GM10266 (cell line): Measurements from ENCODE around the gene CIDEA.

Experiments
- DNase-seq: peaks from one replicate; pipeline ENCODE4 v3.0.0; 2012; ENCODE audit errors: extremely low spot score
- TF ChIP-seq, protein P1 (sequence below): IDR thresholded peaks from 2 replicates; pipeline ENCODE4 v1.5.1; 2012; ENCODE audit warnings: mild to moderate bottlenecking, low read depth; ENCODE audit not compliant: control insufficient read depth, insufficient read depth; ENCODE audit errors: missing control alignments

CIDEA gene

DNA sequence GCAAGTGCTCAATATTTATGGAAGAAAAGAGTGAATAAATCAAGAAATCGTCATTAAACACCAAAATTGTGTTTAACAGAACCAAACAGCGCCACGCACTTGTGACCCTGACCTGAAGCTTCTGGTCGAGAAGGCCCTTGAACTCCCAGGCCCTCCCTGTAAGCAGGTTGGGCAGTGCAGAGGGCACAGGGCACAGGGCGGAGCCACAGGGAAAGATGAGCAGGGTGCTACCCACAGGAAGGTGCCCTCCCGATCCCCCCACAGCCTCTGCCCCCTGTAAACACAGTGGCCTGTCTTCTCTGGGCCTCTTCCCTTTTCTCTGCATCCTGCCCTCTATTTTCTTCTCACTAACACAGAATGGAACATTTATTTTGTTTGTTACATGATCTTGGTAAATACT is 37.0 kb downstream of the CIDEA start:
- TF ChIP-seq, protein P1, sequence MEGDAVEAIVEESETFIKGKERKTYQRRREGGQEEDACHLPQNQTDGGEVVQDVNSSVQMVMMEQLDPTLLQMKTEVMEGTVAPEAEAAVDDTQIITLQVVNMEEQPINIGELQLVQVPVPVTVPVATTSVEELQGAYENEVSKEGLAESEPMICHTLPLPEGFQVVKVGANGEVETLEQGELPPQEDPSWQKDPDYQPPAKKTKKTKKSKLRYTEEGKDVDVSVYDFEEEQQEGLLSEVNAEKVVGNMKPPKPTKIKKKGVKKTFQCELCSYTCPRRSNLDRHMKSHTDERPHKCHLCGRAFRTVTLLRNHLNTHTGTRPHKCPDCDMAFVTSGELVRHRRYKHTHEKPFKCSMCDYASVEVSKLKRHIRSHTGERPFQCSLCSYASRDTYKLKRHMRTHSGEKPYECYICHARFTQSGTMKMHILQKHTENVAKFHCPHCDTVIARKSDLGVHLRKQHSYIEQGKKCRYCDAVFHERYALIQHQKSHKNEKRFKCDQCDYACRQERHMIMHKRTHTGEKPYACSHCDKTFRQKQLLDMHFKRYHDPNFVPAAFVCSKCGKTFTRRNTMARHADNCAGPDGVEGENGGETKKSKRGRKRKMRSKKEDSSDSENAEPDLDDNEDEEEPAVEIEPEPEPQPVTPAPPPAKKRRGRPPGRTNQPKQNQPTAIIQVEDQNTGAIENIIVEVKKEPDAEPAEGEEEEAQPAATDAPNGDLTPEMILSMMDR: no peak
- DNase-seq: no peak

DNA sequence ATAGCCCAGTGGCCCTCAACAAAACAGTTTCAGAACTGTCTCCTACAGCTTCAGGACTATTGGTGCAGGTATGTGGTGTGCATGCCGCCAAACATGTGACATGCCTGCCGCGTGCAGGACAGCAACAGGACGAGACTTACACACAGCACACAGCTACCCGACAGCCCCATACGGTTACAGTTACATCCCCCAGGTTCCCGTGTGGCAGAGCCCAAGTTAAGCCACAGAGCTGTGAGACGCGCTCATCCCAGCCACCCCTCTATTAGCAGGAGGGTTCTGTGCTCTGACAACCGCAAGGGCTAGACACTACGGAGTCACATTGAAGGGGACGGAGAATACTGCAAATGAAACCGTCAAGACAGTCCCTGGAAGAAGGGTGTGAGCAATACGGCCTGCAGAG is 37.5 kb downstream of the CIDEA start:
- TF ChIP-seq, protein P1: no peak
- DNase-seq: no peak

DNA sequence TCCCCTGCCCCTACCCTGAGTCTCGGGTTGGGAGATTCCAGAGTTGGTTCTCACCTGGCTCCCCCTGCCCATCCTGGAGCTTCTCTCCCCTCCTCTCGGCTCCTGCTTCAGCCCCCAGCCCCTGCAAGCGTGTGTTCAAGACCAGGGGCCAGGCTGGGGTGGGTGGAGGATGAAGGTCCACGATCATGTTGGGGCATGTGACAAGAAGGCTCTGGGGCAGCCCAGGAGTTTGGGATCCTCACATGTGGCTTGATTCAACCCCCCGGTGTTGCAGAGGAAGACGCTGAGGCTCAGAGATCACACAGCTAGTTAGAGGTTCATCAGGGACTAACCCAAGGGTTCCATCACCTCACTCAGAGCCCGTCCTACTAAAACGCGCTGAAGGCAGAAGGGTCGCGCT is 39.7 kb downstream of the CIDEA start:
- TF ChIP-seq, protein P1: no peak
- no peak for DNase-seq

DNA sequence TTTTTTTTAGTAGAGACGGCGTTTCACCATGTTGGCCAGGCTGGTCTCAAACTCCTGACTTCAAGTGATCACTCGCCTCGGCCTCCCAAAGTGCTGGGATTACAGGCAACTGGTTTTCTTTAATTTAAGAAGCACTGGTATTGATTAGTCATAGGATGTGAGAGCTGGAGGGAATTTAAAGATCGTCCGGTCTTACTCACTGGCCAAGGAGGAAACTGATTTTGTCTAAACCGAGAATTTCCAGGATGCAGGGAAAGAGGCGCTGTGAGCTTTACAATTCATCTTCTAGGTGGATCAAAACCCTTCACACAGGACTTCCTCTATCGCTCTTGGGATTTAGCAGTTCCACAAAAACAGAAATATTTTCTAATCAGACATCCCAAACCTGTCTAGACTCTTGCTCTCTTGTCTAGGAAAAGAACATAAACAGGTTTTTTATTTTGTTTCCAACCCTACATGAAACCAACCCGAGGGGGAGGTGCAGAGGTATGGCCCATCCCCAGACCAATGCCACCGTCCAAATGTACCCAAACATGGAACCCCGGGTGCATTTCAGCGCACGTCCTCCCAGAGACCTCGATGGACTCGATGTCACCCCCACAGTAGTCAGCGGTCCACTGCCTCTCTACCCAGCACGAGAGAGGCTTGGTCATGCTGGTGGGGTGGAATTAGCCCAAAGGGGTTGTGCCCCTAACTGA is 41.4 kb downstream of the CIDEA start:
- TF ChIP-seq, protein P1: no peak
- no peak for DNase-seq

DNA sequence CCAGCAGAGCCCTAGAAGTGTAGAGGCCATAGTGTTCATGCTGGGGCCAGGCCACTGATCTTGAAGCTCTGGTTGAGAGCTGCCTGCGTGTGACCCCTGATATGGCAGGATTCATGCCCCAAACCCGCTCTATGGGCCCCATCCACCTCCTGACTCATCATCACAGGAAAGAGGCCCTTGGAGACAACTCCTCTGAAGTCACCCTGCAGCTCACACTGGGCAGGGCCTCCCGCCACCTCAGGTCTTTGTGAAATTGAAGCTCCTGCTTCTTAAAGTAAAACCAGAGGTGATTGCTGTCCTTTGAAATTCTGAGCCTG is 41.9 kb downstream of the CIDEA start:
- TF ChIP-seq, protein P1: no peak
- no peak for DNase-seq

DNA sequence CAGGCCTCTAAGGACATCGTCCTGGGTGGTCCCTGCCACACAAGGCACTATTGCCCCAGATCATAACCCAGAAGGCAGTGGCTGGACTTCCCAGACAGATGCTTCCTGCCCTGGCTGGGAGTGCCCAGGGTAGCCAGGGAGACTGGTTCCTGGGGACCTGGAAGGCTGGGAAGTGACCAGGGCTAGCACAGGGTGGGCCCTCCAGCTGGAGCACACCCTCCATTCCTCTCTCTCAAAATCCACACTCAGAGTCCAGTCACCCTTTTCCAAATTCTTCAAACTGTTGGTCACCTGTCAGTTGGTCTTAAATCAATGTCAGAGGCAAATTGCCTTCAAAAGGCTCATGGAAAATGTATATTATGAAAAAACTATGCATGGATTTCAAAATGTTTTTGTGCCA is 42.3 kb downstream of the CIDEA start:
- TF ChIP-seq, protein P1: no peak
- no peak for DNase-seq

DNA sequence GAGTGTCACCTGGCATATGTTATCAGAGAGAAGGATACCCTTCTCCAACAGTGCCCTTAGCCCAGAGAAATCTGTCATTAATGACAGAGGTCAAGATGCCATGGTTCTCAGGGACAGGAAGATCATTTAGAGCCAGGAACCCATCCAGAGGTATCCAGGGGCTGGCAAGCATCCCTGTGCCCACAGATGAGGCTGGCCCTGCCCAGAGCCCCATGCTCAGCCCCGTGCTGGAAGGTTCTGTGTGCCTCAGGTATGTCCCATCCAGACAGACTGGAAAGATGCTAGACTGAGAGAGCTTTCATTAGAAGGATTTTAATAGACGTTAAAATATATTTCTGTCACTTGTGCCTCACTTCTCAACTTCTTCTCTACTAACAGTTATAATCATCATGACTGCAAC is 45.7 kb downstream of the CIDEA start:
- TF ChIP-seq, protein P1: no peak
- DNase-seq: no peak
